Measurements from ENCODE around the gene PTPRK. TPM values are rescaled to one million over a fixed set of nuclear protein-coding genes. Genes with fewer than 3 reads are reported as not detected.

The PTPRK gene
- total RNA-seq, 1 experiment from 2014 or later, result 53.8 TPM

- Histone ChIP-seq H3K27me3 (ENCODE audit: low read length) (no peaks in the 10 kb centered on the region), H2AFZ (ENCODE audit: low read length) (no peak overlapping the region), H3K4me2 (ENCODE audit: low read length) (no peak overlapping the region), H3K36me3 (ENCODE audit: low read depth, low read length) (no peaks in the 10 kb centered on the region), H3K4me3 (ENCODE audit: low read length) (no peak overlapping the region), H3K27ac (ENCODE audit: low read length) (no peak overlapping the region), H3K9me2 (replicated peaks; ENCODE audit: low read length) (no peaks in the 10 kb centered on the region), H3K79me2 (ENCODE audit: low read length) (no peaks in the 10 kb centered on the region), H3K9ac (ENCODE audit: low read length) (no peak overlapping the region), H3K9me3 (ENCODE audit: low read length) (no peaks in the 10 kb centered on the region), H3K4me1 (ENCODE audit: insufficient read depth, low read length) (no peaks in the 10 kb centered on the region), H3F3A (ENCODE audit: low read length, unreplicated experiment) (no peaks in the 10 kb centered on the region), H4K20me1 (ENCODE audit: low read length) (no peaks in the 10 kb centered on the region)
- no TSS peak for BruUV-seq (replicated peaks)
- ChIA-PET POLR2A (ENCODE audit: unreplicated experiment) (interaction anchor here (0.7 kb wide), 1 partner anchor 535 kb away, joined by 5 read pairs; no protein-coding TSS in a partner anchor), CTCF (no interaction called here)
- DNase-seq (no peak), ATAC-seq (no peak)
- intact Hi-C loops (cut with micrococcal nuclease), result no loop called here
- TF ChIP-seq, protein P1, sequence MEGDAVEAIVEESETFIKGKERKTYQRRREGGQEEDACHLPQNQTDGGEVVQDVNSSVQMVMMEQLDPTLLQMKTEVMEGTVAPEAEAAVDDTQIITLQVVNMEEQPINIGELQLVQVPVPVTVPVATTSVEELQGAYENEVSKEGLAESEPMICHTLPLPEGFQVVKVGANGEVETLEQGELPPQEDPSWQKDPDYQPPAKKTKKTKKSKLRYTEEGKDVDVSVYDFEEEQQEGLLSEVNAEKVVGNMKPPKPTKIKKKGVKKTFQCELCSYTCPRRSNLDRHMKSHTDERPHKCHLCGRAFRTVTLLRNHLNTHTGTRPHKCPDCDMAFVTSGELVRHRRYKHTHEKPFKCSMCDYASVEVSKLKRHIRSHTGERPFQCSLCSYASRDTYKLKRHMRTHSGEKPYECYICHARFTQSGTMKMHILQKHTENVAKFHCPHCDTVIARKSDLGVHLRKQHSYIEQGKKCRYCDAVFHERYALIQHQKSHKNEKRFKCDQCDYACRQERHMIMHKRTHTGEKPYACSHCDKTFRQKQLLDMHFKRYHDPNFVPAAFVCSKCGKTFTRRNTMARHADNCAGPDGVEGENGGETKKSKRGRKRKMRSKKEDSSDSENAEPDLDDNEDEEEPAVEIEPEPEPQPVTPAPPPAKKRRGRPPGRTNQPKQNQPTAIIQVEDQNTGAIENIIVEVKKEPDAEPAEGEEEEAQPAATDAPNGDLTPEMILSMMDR (conservative IDR thresholded peaks at IDR 0.05; ENCODE audit: low read depth, low read length), result no peak
- TF ChIP-seq EZH2 (IDR thresholded peaks at IDR 0.05; ENCODE audit: low read length, unreplicated experiment) (no peak), EZH2phosphoT487 (IDR thresholded peaks at IDR 0.05; ENCODE audit: borderline replicate concordance, low read length) (no peak)
These were observed 345.7 kb downstream of the PTPRK start for GRCh38 chr6:128174724-128175123.

DNA sequence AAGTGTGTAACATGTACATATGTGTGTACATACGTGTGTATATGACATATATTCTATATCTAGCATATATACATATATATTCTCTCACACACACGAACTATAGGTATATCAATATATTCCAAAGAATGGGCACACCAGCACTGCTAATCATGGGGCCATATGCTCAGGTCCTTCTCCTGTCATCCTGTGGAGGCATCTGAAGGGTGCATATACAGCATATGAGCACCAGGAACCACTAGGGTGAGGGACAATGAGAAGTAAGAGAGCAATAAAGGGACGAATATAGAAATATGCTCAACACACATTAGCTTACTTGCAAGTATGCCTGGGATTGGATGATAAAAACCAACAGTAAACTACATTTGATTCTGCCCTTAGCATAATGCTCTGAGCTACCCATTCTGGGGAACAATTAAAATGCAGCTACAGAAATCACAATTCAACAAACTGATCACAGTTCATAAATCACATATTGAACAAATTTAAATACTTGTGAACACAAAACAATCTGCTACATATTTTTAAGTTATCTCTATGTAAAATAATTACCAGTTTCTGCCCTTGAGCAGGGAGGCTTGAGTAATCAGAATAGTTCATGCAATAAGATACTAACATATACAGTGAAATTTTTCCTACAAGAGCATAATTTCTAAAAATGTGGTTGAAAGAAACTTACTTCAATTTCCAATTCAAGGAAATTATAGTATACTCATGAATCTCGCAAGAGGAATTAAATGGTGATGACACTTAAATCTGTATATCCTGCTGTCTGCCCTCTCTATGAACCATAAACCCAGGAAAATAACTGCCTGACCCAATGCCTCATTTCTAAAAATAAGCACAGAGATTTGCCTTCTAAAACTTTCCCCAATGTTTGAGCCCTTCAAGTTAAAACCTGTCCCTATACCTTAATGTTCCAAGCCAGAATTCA, 347.4 kb downstream of the PTPRK start:
- Histone ChIP-seq H4K20me1 (ENCODE audit: low read length) (no peaks in the 10 kb centered on the region), H3K36me3 (ENCODE audit: low read depth, low read length) (no peaks in the 10 kb centered on the region), H3K4me1 (ENCODE audit: insufficient read depth, low read length) (0 out of 2 replicates have a peak, but pooled peaks cover under 1% of the 10 kb centered on the region), H3K27me3 (ENCODE audit: low read length) (no peaks in the 10 kb centered on the region), H3K9me3 (ENCODE audit: low read length) (no peaks in the 10 kb centered on the region), H3F3A (ENCODE audit: low read length, unreplicated experiment) (no peaks in the 10 kb centered on the region), H2AFZ (ENCODE audit: low read length) (no peak overlapping the region), H3K9ac (ENCODE audit: low read length) (no peak overlapping the region), H3K27ac (ENCODE audit: low read length) (no peak overlapping the region), H3K79me2 (ENCODE audit: low read length) (no peaks in the 10 kb centered on the region), H3K4me3 (ENCODE audit: low read length) (no peak overlapping the region), H3K4me2 (ENCODE audit: low read length) (no peak overlapping the region), H3K9me2 (replicated peaks; ENCODE audit: low read length) (no peaks in the 10 kb centered on the region)
- ATAC-seq (no peak), DNase-seq (no peak)
- TF ChIP-seq EZH2phosphoT487 (IDR thresholded peaks at IDR 0.05; ENCODE audit: borderline replicate concordance, low read length) (no peak), EZH2 (IDR thresholded peaks at IDR 0.05; ENCODE audit: low read length, unreplicated experiment) (no peak)
- TF ChIP-seq, protein P1 (conservative IDR thresholded peaks at IDR 0.05; ENCODE audit: low read depth, low read length), result no peak
- CTCF ChIA-PET, result no interaction called here
- POLR2A ChIA-PET (ENCODE audit: unreplicated experiment), result no interaction called here
- intact Hi-C loops (cut with micrococcal nuclease), result no loop called here
- no TSS peak for BruUV-seq (replicated peaks)

DNA sequence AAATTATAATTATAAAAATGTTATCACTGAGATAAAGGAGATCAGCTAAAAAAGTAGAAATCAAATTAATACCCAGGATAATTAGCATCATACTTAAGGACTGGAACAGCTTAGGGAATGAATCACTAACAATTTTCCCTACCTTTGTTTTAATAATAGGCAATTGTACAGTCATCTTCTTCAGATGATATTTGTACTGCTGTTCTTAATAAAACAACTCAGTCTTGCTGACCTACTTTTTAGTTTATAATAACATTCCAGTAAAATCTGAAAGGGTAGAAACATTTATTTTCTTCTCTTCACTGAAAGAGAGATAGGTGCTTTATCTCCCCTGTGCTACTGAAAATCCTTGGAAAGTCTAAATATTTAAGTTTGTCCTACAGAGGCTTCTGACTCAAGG, 348.3 kb downstream of the PTPRK start:
- H3K4me1 ChIP-seq (ENCODE audit: insufficient read depth, low read length), result 0 out of 2 replicates have a peak, but pooled peaks cover 8% of the 10 kb centered on the region
- H3K9ac ChIP-seq (ENCODE audit: low read length), result no peak overlapping the region
- ATAC-seq, result no peak
- no peak overlapping the region for H3K4me2 ChIP-seq (ENCODE audit: low read length)
- H3K27ac ChIP-seq (ENCODE audit: low read length), result no peak overlapping the region
- H2AFZ ChIP-seq (ENCODE audit: low read length), result no peak overlapping the region
- no peaks in the 10 kb centered on the region for H4K20me1 ChIP-seq (ENCODE audit: low read length)
- CTCF ChIA-PET, result no interaction called here
- DNase-seq, result no peak
- intact Hi-C loops (cut with micrococcal nuclease), result no loop called here
- H3K4me3 ChIP-seq (ENCODE audit: low read length), result no peak overlapping the region
- no peaks in the 10 kb centered on the region for H3F3A ChIP-seq (ENCODE audit: low read length, unreplicated experiment)
- no peaks in the 10 kb centered on the region for H3K9me3 ChIP-seq (ENCODE audit: low read length)
- no peaks in the 10 kb centered on the region for H3K36me3 ChIP-seq (ENCODE audit: low read depth, low read length)
- no peaks in the 10 kb centered on the region for H3K27me3 ChIP-seq (ENCODE audit: low read length)
- no TSS peak for BruUV-seq (replicated peaks)
- POLR2A ChIA-PET (ENCODE audit: unreplicated experiment), result no interaction called here
- no peaks in the 10 kb centered on the region for H3K9me2 ChIP-seq (replicated peaks; ENCODE audit: low read length)
- no peaks in the 10 kb centered on the region for H3K79me2 ChIP-seq (ENCODE audit: low read length)
- TF ChIP-seq EZH2 (IDR thresholded peaks at IDR 0.05; ENCODE audit: low read length, unreplicated experiment) (no peak), EZH2phosphoT487 (IDR thresholded peaks at IDR 0.05; ENCODE audit: borderline replicate concordance, low read length) (no peak)
- TF ChIP-seq, protein P1 (conservative IDR thresholded peaks at IDR 0.05; ENCODE audit: low read depth, low read length), result no peak

All from PC-3 (cell line).